GM19328 (cell line): ENCODE data around the gene APBB2.
"Not testable (repeated sequence)": the region's sequence is repeated elsewhere in the genome, so short reads cannot be mapped to it uniquely, and the experiment has no call there.

Source experiments
- ATAC-seq: cut with Tn5 transposase; IDR thresholded peaks from one replicate; pipeline ENCODE4 v1.9.1; 2021; ENCODE audit warnings: mild to moderate bottlenecking, moderate library complexity; ENCODE audit not compliant: unreplicated experiment

Gene APBB2

DNA sequence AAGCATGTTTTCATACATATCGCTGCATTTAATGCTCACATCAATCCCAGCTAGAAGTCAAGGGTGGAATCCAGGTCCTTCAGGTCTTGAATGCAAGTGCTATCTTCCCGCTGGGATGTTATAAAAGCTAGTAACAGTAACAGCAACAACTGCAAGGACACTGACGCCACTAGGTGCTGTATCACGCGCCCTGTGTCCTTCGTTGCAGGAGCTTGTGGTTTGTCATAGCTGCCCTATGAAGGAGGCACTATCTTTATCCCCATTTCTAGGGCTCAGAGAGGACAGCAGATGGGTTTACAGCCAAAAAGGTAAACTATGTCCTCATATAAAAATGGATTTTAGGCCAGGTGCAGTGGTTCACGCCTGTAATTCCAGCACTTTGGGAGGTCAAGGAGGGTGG is 261.7 kb downstream of the APBB2 start:
- ATAC-seq, result no peak

DNA sequence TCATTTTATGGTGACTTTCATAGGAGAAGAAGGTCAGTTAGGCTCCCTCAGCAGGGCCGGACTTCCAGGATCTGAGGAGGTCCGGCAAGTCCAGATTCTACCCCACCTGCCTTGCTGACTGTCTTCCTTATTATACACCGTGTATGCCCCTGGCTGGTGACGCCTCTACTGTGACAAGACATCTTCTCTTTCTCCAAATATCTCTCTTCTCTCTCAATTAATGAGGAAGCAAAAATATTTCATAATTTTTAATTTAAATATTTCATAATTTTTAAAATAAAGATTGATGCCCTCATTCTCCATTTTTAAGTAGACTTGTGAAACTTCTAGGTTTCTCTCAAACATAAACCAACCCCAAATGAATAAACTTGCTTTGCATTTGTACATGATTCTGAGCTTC is 262.1 kb downstream of the APBB2 start:
- ATAC-seq, result no peak

DNA sequence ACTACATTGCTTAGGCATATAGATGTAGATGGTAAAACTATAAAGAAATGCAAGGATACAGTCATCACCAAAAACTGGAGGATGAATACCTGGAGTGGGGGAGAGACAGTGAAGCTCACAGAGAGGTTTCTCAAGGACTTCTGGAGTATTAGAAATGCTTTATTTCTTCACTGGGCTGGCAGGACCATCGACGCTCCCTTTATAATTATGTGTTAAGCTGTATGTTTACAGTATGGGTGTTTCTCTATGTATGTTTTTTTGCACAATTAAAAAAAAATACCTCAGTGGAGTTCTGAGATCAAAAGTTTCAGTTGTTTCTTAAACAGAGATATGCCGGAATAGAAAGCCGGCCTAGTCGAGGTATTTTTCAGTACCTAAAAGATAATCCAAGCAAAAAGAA is 263.3 kb downstream of the APBB2 start:
- ATAC-seq, result no peak

DNA sequence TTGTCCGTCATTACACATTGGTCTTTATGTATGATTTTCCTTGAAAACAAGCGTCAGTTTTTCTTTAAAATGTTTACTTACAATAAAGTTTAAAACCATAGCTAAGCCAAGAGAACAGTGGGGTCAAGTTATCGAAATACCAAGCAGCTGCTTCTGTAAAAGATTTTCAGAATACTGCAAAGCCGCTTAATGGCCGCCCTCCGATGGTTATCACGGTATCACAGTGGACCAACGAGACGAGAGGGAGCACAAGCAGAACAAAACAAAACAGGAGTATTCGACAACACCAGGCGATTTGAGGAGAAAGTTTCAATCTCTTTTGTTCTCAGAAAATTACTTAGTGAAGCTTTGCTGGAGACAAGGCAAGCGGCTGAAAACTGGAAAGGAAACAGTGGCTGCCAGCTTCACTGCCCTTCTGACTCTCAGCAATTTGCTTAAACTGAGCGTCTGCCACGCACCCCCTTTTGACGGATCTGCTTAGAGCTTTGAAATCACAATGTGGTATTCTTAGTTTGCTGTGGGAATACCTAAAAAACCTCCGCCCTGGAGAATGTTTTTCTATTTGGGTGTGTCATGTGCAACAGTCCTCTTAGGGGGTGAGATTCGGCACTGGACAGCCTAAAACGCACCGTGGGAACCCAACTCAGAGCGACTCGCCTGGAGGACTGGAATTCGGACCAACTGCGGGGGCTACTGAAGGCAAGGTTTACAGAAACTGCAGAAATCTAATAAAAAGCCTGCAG is 264.8 kb downstream of the APBB2 start:
- ATAC-seq, result no peak

DNA sequence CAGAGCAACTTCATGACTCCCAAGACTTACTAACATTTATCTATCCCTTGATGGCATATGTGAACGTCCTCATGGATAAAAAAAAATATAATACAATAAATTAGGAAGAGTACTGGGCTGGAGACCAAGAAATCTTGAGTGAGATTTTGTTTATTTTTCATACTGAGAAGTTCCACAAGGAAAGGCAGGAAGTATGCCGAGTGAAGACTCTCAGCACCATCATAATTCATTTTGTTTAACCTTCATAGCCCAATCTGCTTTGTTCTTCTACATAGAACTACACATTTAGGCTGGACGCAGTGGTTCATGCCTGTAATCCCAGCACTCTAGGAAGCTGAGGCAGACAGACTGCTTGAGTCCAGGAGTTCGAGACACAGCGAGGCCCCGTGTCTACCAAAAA is 266.3 kb downstream of the APBB2 start:
- no peak for ATAC-seq

DNA sequence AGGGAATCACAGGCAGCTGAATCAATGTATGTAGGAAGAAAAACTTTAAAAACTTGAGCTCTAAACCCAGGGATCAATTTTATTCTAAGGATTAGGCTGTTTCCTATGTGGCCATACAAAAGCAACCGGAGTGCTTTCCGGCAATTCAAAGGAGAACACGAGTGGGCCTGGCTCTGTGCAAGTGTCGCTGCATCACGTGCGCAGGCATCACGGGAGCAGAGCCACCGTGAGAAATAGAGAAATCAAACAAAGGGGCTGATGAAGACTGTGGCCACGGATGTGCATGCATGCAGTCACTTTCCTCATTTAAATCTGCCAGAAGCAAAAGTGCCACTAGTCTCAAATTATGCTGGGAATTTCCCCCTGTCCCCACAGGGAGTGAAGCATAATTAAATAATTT is 267.7 kb downstream of the APBB2 start:
- no peak for ATAC-seq

DNA sequence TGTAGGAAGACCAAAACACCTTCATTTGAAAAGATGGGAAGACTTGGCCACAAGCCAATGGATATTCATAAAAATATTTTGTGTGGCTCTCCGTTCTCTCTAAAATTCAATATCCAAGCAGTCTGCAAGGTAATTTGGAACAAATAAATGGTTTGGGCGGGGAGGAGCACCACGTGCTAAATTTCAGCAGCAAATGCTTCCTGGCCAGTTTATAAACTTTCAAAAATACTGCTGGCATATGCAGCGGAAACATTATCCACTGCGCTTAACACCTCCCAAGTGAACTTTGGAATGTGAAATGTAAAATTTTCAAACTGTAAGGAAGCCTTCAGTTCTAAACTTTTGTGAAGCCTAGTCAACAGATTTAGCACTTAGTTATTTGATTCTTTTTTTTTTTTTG is 273.6 kb downstream of the APBB2 start:
- no peak for ATAC-seq

DNA sequence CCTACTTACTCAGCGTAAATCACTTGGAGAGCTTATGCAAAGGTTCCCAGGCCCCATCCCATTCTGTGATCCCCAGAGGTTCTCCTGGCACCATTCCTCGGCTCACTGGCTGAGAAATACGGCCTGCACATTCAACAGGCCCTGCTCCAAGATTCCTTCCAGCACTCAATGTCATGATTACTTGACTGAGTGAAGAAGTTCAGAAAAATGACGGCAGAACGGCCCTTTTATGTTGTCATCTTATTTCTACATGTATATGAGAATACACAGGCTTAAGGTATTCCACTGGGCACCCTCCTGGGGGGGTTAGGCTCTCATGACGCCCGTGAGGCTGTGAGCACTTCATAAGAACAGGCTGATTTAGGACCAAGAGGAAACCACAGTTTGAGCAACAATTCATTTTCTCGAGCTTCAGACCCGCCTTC is 274.0 kb downstream of the APBB2 start:
- no peak for ATAC-seq

DNA sequence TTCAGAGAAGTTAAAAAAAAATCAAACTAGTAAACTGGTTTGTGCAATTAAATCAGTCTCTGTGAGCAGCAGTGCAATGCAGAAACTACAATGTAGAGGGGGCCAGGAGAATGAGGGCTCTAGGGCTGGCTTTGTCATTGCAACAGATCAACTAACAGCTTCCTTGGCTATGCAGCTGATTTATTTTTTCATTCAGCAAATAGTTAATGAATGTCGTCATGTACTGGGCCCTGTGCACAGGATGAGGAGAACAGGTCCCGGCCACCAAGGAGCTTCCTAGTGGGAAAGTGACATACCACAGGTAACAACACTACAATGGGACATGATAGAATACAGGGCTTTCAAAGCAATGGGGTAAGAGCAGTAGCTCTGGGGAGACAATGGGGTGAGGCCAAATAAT is 274.5 kb downstream of the APBB2 start:
- no peak for ATAC-seq

DNA sequence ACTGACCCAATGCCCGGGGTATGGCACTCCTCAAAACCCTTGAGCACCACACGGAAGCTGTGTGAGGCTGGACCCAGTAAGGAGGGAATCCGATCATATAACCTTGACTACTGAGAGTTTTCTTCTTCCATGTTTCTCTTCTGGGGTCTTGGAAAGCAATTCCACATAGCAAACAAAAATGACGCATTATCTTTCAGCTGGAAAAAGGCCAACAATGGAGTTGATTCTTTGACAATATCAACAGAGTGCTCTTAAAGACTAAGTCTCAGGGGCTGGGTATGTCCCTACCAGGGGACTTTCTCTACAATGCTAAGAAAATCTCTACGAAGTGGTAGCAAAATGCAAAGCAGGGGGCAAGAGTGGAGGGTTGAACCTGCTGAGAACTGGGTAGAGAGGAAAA is 276.0 kb downstream of the APBB2 start:
- ATAC-seq, result no peak

DNA sequence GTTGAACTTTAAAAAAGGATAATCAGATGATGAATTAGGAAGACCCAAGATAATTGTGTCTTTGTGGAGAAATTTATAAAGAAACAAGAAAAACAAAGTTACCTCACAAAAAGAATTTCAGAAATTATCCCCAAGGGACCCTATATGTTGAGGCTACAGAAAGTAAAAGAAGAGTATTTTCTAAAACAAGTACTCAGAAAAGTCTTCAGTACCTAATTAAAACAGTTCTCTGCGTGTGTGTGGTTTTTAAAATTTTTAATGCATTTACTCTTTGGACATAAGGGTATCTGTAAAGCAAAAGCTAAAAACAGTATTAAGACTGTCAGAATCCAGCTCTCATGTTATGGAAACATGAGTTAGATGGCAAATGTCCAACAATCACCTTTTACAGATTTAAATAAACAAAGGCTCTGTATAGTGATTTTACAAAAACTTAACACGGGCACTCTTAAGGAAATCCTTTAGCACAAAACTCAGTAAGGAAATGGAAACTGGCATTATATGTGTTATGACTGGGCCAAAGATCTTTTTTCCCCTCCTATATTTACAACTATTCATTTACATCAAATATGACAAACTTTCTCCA is 277.1 kb downstream of the APBB2 start:
- ATAC-seq, result no peak

DNA sequence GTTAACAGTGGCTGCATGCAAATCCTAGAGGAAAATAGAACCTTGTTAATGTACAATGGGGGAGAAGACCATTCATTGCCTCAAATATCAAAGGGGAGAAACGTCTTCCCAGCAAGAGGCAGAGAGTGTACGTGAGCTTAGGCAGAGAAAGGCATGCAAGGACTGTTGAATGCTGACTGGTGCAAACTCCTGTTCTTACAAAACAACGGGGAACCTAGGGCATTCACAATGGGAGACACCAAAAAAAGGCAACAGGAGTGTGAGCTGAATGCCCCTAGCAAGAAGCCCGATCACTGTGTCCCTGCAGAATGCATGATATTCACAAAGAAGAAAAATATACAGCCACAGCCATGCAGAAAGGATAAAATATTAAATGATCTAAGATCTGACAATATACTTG is 279.7 kb downstream of the APBB2 start:
- no peak for ATAC-seq

DNA sequence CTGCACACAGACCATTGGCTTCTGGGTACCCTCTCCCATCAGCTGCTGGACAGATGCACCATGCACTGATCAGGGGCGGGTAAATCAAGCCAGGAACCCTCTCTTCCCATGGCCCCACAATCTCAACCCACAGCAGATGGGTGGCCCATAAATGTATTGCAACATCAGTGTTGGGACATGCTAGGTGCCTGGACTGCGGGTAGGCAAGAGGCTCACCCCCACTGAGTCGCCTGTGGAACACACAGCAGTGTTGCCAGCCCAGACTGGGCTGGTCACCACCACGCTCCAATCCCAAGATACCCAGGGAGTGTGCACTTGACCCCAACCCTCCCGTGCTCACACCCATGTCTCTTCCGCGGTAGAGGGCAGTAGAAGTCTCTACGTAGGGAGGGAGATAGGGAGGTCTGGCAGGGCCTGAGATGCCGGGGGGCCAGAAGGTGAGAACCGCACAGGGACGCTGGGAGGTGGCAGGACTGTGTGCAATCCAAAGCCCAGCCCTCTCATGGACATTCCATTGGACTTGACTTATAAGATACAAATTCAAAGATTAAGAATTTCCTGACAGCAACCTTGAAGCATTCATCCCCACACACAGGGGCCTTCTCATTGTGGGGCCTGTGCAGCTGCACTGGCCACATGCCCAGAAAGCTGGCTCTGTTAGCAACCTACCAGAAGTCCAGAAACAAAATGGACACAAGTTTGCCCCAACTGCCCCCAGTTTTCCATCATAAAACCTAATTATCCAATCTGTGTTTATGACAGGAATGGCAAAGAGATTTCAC is 280.9 kb downstream of the APBB2 start:
- no peak for ATAC-seq

DNA sequence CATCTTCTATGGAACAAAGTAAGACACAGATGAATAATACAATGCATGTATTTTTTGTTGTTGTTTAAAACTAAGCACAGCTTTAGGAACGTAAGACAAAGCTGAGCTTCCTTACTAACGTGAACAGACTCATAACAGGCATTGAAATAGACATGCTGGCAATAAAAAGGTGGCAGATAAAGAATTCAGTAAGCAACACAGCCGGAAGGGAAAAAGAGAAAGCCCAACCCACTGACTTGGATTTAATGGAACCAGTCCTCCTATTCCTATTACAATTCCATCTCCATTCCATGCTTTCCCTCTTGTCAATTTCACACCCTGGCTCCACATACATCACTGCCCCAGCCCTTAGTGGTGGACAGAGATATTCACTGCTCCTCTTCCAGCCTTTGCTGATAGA is 282.5 kb downstream of the APBB2 start:
- ATAC-seq, result no peak

DNA sequence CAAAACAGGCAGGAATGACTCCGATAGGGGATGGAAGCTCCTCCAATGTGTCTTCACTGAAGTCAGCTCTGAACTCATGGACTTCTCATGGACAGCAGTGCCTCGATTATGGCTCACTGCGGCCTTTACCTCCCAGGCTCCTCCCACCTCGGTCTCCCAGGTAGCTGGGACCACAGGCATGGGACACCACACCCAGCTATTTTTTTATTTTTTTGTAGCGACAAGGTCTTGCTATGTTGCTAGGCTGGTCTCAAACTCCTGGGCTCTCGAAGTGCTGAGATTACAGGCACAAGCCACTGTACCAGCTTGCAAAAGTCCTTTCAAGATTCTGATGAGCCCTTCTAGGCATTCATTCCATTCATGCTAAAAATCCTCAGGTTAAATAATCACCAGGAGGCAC is 283.1 kb downstream of the APBB2 start:
- ATAC-seq, result no peak

DNA sequence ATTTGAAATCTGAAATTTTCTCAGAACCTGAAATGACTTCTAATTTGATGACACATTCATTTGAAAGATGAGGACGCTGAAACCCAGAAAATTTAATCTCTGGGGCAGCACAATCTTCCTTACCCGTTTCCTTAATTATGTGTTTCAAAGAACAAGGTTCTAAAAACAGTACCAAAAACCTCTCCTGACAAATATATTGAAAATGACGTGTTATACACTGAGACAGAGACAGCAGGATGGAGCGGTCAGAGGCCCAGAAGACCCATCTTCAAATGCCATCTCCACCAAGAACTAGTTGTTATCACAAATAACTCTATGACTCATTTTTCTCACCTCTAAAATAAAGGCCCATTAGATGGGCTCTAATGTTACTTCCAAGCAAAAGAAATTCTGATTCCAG is 287.3 kb downstream of the APBB2 start:
- ATAC-seq, result no peak

DNA sequence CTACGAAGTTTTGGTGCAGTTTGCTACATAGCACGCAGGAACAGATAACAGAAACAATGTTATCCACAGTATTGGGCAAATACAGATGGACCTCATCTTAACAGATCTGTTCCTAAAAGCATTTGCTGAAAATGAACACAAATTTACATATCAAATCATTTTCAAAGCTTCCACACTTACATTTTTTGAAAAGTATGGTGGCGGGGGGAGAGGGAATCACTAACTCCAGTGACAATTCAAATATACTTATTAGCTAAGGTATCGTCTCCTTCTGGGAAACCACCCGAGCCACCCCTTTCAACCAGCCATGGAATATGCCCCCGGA is 289.6 kb downstream of the APBB2 start:
- no peak for ATAC-seq

DNA sequence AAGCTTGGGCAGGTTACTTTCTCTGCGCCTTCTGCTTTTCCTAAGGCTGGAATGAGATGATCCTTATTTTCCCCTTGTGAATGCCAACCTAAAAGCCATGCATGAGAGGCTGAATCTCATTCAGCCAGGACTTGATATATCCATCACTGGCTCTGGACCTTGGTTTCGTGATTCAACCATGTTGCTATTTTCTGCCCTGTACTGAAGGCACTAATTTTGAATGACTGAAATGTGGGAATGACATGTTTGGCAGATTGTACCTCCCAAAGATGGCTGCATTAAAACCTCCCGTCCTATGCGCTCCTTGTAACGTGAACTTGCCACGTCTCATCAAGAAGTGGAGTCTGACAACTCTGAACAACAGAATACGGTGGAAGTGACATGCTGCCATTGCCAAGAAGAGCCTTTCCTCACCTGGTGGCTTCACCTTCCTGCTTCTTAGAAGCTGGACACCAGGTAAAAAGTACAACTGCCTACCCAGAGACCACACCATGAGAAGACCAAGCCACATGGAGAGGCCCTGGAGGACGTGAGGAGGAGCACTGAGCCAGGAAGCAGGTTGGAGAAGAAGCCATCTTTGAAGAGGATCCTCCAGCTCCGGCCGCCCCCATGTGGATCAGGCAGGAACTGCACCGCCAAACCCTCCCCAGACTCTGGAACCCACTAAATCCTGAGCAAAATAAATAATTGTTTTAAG is 290.1 kb downstream of the APBB2 start:
- ATAC-seq, result peak; percentile 77

DNA sequence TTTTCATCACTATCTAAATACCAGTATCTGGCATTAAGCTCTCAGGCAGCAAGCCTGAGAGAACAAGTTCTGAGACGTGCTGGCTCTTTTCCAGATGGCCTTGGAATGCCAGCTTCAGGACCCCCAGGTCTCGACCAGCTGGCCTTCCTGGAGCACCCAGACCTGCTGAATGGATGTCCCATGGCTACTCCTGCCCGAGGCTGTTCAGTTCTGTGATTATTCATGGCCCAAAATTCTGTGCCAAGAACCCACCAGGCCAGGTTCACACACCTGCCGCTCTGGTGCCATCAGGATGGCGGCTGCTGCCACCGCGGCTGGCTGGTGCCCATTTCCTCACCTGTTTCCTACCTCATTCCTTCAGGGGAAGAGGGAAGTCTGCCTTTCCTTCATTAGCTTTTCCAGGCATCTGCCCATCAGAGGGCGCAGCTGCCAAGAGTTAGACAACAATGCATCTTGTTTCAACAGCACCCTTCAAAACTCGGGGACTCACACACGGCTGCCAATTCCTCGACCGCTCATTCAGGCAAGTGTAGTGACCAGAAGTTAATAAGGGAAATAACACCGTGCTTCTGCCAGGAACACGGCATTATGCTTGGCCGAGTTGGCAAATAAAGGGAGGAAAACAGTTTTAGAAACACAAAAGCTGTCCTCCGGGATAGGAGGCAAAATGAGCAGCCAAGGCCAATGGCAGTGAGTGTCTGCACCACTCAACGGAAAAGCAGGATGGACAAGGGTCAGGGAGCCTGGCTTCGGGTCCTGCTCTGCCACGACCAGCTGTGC is 290.8 kb downstream of the APBB2 start:
- no peak for ATAC-seq

DNA sequence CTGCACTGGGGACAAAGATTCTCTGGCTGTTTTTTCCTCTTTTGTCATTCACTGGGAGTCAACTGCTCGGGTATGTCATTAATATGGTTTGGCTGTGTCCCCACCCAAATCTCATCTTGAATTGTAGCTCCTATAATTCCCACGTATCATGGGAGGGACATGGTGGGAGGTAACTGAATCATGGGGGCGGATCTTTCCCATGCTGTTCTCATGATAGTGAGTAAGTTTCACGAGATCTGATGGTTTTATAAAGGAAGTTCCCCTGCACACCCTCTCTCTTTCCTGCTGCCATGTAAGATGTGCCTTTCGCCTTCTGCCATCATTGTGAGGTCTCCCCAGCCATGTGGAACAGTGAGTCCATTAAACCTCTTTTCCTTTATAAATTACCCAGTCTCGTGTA is 294.4 kb downstream of the APBB2 start:
- not testable (repeated sequence) for ATAC-seq

DNA sequence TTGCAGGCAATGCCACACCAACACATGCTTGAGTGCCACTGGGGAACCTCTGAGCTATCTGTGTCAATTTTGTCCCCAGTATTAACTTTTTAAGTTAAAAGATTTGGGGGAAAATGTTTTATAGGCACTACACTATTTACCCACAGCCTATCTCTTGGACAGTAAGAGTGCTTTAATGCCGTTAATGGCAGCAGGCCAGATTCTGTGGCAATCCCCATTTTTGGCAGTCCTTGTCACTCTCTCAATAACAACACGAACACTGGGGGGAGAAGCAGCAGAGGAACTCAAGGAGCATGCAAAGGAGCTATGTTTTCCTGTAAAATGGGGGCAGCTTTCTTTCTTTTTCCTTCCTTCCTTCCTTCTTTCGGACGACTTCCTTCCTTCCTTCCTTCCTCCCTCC is 296.0 kb downstream of the APBB2 start:
- no peak for ATAC-seq
